ENCODE data around the gene METTL6.

GRCh38 chr3:15476378-15476777 lies 49.0 kb upstream of the METTL6 start:
- TF ChIP-seq CTCF (IDR thresholded peaks at IDR 0.05; ENCODE audit: low read length) (no peak), EZH2 (optimal IDR thresholded peaks at IDR 0.05; ENCODE audit: low read depth, low read length) (no peak)
